GM21717 (cell line): ENCODE results near the gene ROBO1.

Experiments
- ATAC-seq: cut with Tn5 transposase; IDR thresholded peaks from one replicate; pipeline ENCODE4 v1.9.1; 2021; ENCODE audit warnings: mild to moderate bottlenecking, moderate library complexity; ENCODE audit not compliant: unreplicated experiment

ROBO1 gene

GRCh38 chr3:78613421-78613879 lies 1154.3 kb downstream of the ROBO1 start:
- ATAC-seq, result no peak

- ATAC-seq, result no peak
Observed at GRCh38 chr3:78611278-78611677, 1156.5 kb downstream of the ROBO1 start.

- no peak for ATAC-seq
Observed at GRCh38 chr3:78610462-78611125, 1157.2 kb downstream of the ROBO1 start.

GRCh38 chr3:78606756-78607155 lies 1161.0 kb downstream of the ROBO1 start:
- ATAC-seq, result no peak

- ATAC-seq, result no peak
Observed at GRCh38 chr3:78605178-78605577, 1162.6 kb downstream of the ROBO1 start.

- no peak for ATAC-seq
Observed at GRCh38 chr3:78604341-78604740, 1163.5 kb downstream of the ROBO1 start.

- no peak for ATAC-seq
Observed at GRCh38 chr3:78601249-78601648, 1166.5 kb downstream of the ROBO1 start.

GRCh38 chr3:78589778-78590177 lies 1178.0 kb downstream of the ROBO1 start:
- ATAC-seq, result no peak

GRCh38 chr3:78588906-78589621 lies 1178.7 kb downstream of the ROBO1 start:
- ATAC-seq, result no peak

- ATAC-seq, result no peak
Observed at GRCh38 chr3:78580681-78581080, 1187.1 kb downstream of the ROBO1 start.

- ATAC-seq, result no peak
Observed at GRCh38 chr3:78571486-78571885, 1196.3 kb downstream of the ROBO1 start.

- no peak for ATAC-seq
Observed at GRCh38 chr3:78570496-78570895, 1197.3 kb downstream of the ROBO1 start.

- ATAC-seq, result no peak
Observed at GRCh38 chr3:78569804-78570203, 1198.0 kb downstream of the ROBO1 start.

- ATAC-seq, result no peak
Observed at GRCh38 chr3:78565712-78566111, 1202.1 kb downstream of the ROBO1 start.

GRCh38 chr3:78562328-78562727 lies 1205.5 kb downstream of the ROBO1 start:
- ATAC-seq, result no peak
